Keratinocyte (primary cell): Measurements from ENCODE around the gene VSNL1.

ENCODE experiments used
- CTCF ChIP-seq, 3 experiments: IDR thresholded peaks in 1 of 3; conservative IDR thresholded peaks in 1 of 3; optimal IDR thresholded peaks in 1 of 3; 2 replicates in 2 of 3; 3 replicates in 1 of 3; pipeline versions ENCODE3 to v1.5.1; 2011; ENCODE audit warnings: low read length in 3 of 3, mild to moderate bottlenecking in 3 of 3, moderate library complexity in 2 of 3, control low read depth in 1 of 3, inconsistent platforms in 1 of 3; ENCODE audit not compliant: insufficient read depth in 2 of 3; ENCODE audit errors: extremely low read depth in 1 of 3
- EZH2 ChIP-seq: IDR thresholded peaks from one replicate; pipeline ENCODE4 v1.6.1; 2012; ENCODE audit warnings: inconsistent platforms, mild to moderate bottlenecking, low read length, moderate library complexity

- no peak for TF ChIP-seq CTCF (optimal IDR thresholded peaks at IDR 0.05 in 1 of 3, IDR thresholded peaks at IDR 0.05 in 1 of 3, conservative IDR thresholded peaks at IDR 0.05 in 1 of 3; ENCODE audit: extremely low read depth in 1 of 3, insufficient read depth in 2 of 3, low read length in 3 of 3)
- TF ChIP-seq EZH2: no peak
Measured at GRCh38 chr2:17626986-17627385, 86.5 kb downstream of the VSNL1 start.
